DOHH2 (cell line): Measurements from ENCODE around the gene WASF2.

ENCODE experiments used
- H3F3A ChIP-seq: fragments of 200-600 bp; sonication (generic), shearing (Covaris generic); 2 replicates; pipeline ENCODE4 v1.6.0; 2016; ENCODE audit warnings: antibody characterized with exemption, mild to moderate bottlenecking; ENCODE audit not compliant: control insufficient read depth, insufficient read depth
- H3K27ac ChIP-seq: fragments of 200-600 bp; sonication (generic); 2 replicates; pipeline ENCODE4 v1.5.1; 2014; ENCODE audit warnings: low read depth, mild to moderate bottlenecking, low read length, moderate library complexity
- H3K27me3 ChIP-seq: fragments of 200-600 bp; sonication (generic); 2 replicates; pipeline ENCODE4 v1.6.1; 2014; ENCODE audit warnings: mild to moderate bottlenecking, low read length, mixed read lengths; ENCODE audit not compliant: control insufficient read depth
- H3K36me3 ChIP-seq: fragments of 200-600 bp; sonication (generic); 2 replicates; pipeline ENCODE4 v1.6.1; 2014; ENCODE audit warnings: mild to moderate bottlenecking, low read length, moderate library complexity, mixed read lengths; ENCODE audit not compliant: control insufficient read depth
- H3K4me1 ChIP-seq: fragments of 200-600 bp; sonication (generic); 2 replicates; pipeline ENCODE4 v1.6.1; 2014; ENCODE audit warnings: mild to moderate bottlenecking, low read length, mixed read lengths; ENCODE audit not compliant: control insufficient read depth
- H3K4me2 ChIP-seq: fragments of 200-600 bp; sonication (generic); 2 replicates; pipeline ENCODE4 v1.6.0; 2014; ENCODE audit warnings: mild to moderate bottlenecking, low read length, moderate library complexity
- H3K4me3 ChIP-seq: fragments of 200-600 bp; sonication (generic); 2 replicates; pipeline ENCODE4 v1.5.1; 2014; ENCODE audit warnings: mild to moderate bottlenecking, low read length, mixed read lengths
- H3K79me2 ChIP-seq: fragments of 200-600 bp; sonication (generic); 2 replicates; pipeline ENCODE4 v1.6.1; 2014; ENCODE audit warnings: mild to moderate bottlenecking, low read length, mixed read lengths; ENCODE audit not compliant: control insufficient read depth
- H3K9me2 ChIP-seq: fragments of 200-600 bp; sonication (generic); replicated peaks from 2 replicates; pipeline ENCODE4 v1.6.1; 2014; ENCODE audit warnings: mild to moderate bottlenecking, low read length, mixed read lengths; ENCODE audit not compliant: control insufficient read depth
- H3K9me3 ChIP-seq: fragments of 200-600 bp; sonication (generic); 2 replicates; pipeline ENCODE4 v1.6.1; 2014; ENCODE audit warnings: antibody characterized with exemption, low read length, mixed read lengths; ENCODE audit not compliant: control insufficient read depth, insufficient read depth
- H4K20me1 ChIP-seq: fragments of 200-600 bp; sonication (generic); 2 replicates; pipeline ENCODE4 v1.6.0; 2014; ENCODE audit warnings: low read depth, mild to moderate bottlenecking, antibody characterized with exemption, low read length, moderate library complexity; ENCODE audit not compliant: control insufficient read depth, insufficient read depth
- CTCF ChIP-seq: fragments of 200-600 bp; sonication (generic); IDR thresholded peaks from one replicate; pipeline ENCODE4 v1.5.1; 2014; ENCODE audit warnings: antibody characterized with exemption, mild to moderate bottlenecking, low read depth, low read length; ENCODE audit not compliant: poor library complexity, severe bottlenecking
- EZH2phosphoT487 ChIP-seq: fragments of 200-600 bp; sonication (generic); IDR thresholded peaks from 2 replicates; pipeline ENCODE4 v1.6.1; 2017; ENCODE audit warnings: borderline replicate concordance, mild to moderate bottlenecking, antibody characterized with exemption, low read length, moderate library complexity, mixed read lengths

WASF2 gene

GRCh38 chr1:27527890-27528817, 38.2 kb upstream of the WASF2 start:
- Histone ChIP-seq H3K27me3 (peaks cover 2% of the 10 kb centered on the region; the same call in 1 of the 2 replicates), H4K20me1 (no peaks in the 10 kb centered on the region), H3K4me2 (peak overlapping the region; percentile 82), H3K36me3 (no peaks in the 10 kb centered on the region), H3K9me2 (no peaks in the 10 kb centered on the region), H3K4me1 (peaks cover 73% of the 10 kb centered on the region), H3K27ac (peak overlapping the region; percentile 79; the same call in 1 of the 2 replicates), H3K9me3 (no peaks in the 10 kb centered on the region), H3K4me3 (peak overlapping the region; percentile 74), H3K79me2 (peaks cover 9% of the 10 kb centered on the region), H3F3A (peaks cover 28% of the 10 kb centered on the region)
- TF ChIP-seq CTCF (no peak), EZH2phosphoT487 (no peak)

GRCh38 chr1:27527223-27527889, 37.4 kb upstream of the WASF2 start:
- H3F3A ChIP-seq: peaks cover 28% of the 10 kb centered on the region
- peaks cover 9% of the 10 kb centered on the region for H3K79me2 ChIP-seq
- H3K9me3 ChIP-seq: no peaks in the 10 kb centered on the region
- H3K9me2 ChIP-seq: no peaks in the 10 kb centered on the region
- H3K4me1 ChIP-seq: peaks cover 77% of the 10 kb centered on the region
- peak overlapping the region; percentile 79 for H3K27ac ChIP-seq
- H3K36me3 ChIP-seq: no peaks in the 10 kb centered on the region
- H3K27me3 ChIP-seq: peaks cover 2% of the 10 kb centered on the region; the same call in 1 of the 2 replicates
- H3K4me3 ChIP-seq: peak overlapping the region; percentile 74
- peak overlapping the region; percentile 82 for H3K4me2 ChIP-seq
- TF ChIP-seq EZH2phosphoT487 (no peak), CTCF (no peak)
- H4K20me1 ChIP-seq: no peaks in the 10 kb centered on the region

- H3K4me1 ChIP-seq: peaks cover 70% of the 10 kb centered on the region
Observed at GRCh38 chr1:27526569-27527222, 36.7 kb upstream of the WASF2 start.

More at GRCh38 chr1:27526569-27527222, 36.7 kb upstream of the WASF2 start:
- Histone ChIP-seq H3F3A (peaks cover 28% of the 10 kb centered on the region), H3K27ac (peak overlapping the region; percentile 79), H3K79me2 (peaks cover 9% of the 10 kb centered on the region), H3K36me3 (no peaks in the 10 kb centered on the region), H3K9me2 (no peaks in the 10 kb centered on the region), H3K4me2 (peak overlapping the region; percentile 82), H3K4me3 (peak overlapping the region; percentile 74), H3K27me3 (peaks cover 2% of the 10 kb centered on the region; the same call in 1 of the 2 replicates), H4K20me1 (no peaks in the 10 kb centered on the region), H3K9me3 (no peaks in the 10 kb centered on the region)
- TF ChIP-seq EZH2phosphoT487 (no peak), CTCF (no peak)
